Measurements from ENCODE around the gene BEND6.
A peak's percentile ranks its signal among the peaks of the same experiment; 100 is the strongest.

BEND6 gene

GRCh38 chr6:57013521-57013926, 58.6 kb downstream of the BEND6 start:
- no peak for DNase-seq (ENCODE audit: low read depth)
- no peak for TF ChIP-seq CTCF (IDR thresholded peaks at IDR 0.05; ENCODE audit: low read depth, low read length)
- no peak for TF ChIP-seq MAX (IDR thresholded peaks at IDR 0.05; ENCODE audit: low read depth, low read length)
- TF ChIP-seq POLR2A (IDR thresholded peaks at IDR 0.05; ENCODE audit: extremely low read depth, insufficient read length), result no peak
- no peak for TF ChIP-seq MYC (IDR thresholded peaks at IDR 0.05; ENCODE audit: low read depth, low read length)
- H3K4me3 ChIP-seq (ENCODE audit: low read depth, low read length), result no peak overlapping the region

GRCh38 chr6:57017069-57017468, 62.2 kb downstream of the BEND6 start:
- TF ChIP-seq MAX (IDR thresholded peaks at IDR 0.05; ENCODE audit: low read depth, low read length), result no peak
- no peak for TF ChIP-seq POLR2A (IDR thresholded peaks at IDR 0.05; ENCODE audit: extremely low read depth, insufficient read length)
- no peak for TF ChIP-seq CTCF (IDR thresholded peaks at IDR 0.05; ENCODE audit: low read depth, low read length)
- TF ChIP-seq MYC (IDR thresholded peaks at IDR 0.05; ENCODE audit: low read depth, low read length), result no peak
- DNase-seq (ENCODE audit: low read depth), result no peak
- no peak overlapping the region for H3K4me3 ChIP-seq (ENCODE audit: low read depth, low read length)

DNA sequence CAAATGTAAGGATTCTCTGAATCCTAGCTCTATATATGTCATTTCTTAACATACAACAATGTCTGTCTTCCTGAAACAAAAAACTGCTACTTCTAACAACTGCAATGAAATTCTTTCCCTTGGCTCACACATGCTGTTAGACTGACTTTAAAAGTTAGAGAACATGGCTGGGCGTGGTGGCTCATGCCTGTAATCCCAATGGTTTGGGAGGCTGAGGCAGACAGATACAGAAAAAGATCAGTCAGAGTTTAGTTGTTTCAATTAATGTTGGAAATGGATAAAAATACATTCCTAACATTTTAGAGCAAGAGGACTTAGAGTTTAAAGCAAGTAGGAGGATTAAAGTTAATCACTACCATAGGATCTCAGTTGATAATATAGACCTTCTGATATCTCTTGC, 62.9 kb downstream of the BEND6 start:
- TF ChIP-seq POLR2A (IDR thresholded peaks at IDR 0.05; ENCODE audit: extremely low read depth, insufficient read length), result no peak
- no peak for TF ChIP-seq MYC (IDR thresholded peaks at IDR 0.05; ENCODE audit: low read depth, low read length)
- TF ChIP-seq MAX (IDR thresholded peaks at IDR 0.05; ENCODE audit: low read depth, low read length), result no peak
- no peak for TF ChIP-seq CTCF (IDR thresholded peaks at IDR 0.05; ENCODE audit: low read depth, low read length)

GRCh38 chr6:57019434-57019833, 64.5 kb downstream of the BEND6 start:
- TF ChIP-seq POLR2A (IDR thresholded peaks at IDR 0.05; ENCODE audit: extremely low read depth, insufficient read length), result no peak
- no peak for DNase-seq (ENCODE audit: low read depth)
- H3K4me3 ChIP-seq (ENCODE audit: low read depth, low read length), result no peak overlapping the region

More for the DNA sequence above, 62.9 kb downstream of the BEND6 start:
- DNase-seq (ENCODE audit: low read depth), result no peak
- no peak overlapping the region for H3K4me3 ChIP-seq (ENCODE audit: low read depth, low read length)

GRCh38 chr6:57021086-57021720, 66.3 kb downstream of the BEND6 start:
- peak; percentile 70 for DNase-seq (ENCODE audit: low read depth)

DNA sequence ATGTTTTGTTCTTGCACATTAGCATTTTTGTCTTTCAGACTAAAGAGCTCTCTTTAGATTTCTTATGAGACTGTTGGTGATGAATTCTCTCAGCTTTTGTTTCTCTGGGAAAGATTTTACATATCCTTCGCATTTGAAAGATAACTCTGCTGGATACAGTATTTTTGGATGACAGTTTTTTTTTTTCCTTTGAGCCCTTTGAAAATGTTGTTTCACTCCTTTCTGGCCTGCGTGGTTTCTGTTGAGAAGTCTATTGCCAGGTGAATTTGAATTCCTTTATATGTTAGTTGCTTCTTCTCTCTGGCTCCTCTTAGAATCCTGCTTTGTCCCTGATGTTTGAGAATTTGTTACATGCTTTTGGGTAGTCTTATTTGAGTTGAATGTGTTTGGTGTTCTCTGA, 69.4 kb downstream of the BEND6 start:
- no peak for DNase-seq (ENCODE audit: low read depth)
- no peak overlapping the region for H3K4me3 ChIP-seq (ENCODE audit: low read depth, low read length)
- TF ChIP-seq POLR2A (IDR thresholded peaks at IDR 0.05; ENCODE audit: extremely low read depth, insufficient read length), result no peak
- no peak for TF ChIP-seq MAX (IDR thresholded peaks at IDR 0.05; ENCODE audit: low read depth, low read length)
- no peak for TF ChIP-seq CTCF (IDR thresholded peaks at IDR 0.05; ENCODE audit: low read depth, low read length)
- TF ChIP-seq MYC (IDR thresholded peaks at IDR 0.05; ENCODE audit: low read depth, low read length), result no peak

More at GRCh38 chr6:57021086-57021720, 66.3 kb downstream of the BEND6 start:
- H3K4me3 ChIP-seq (ENCODE audit: low read depth, low read length), result no peak overlapping the region
- TF ChIP-seq MAX (IDR thresholded peaks at IDR 0.05; ENCODE audit: low read depth, low read length), result no peak
- peak; percentile 35 for TF ChIP-seq CTCF (IDR thresholded peaks at IDR 0.05; ENCODE audit: low read depth, low read length)
